GM23338 (cell line): ENCODE measurements around the gene FXYD6. TPM values are rescaled to one million over a fixed set of nuclear protein-coding genes. Genes with fewer than 3 reads are reported as not detected.

Source experiments
- ATAC-seq: fragments of 200-7000 bp; cut with Tn5 transposase; 3 replicates; pipeline ENCODE4 v1.9.1; 2020
- DNase-seq: peaks from one replicate; pipeline ENCODE4 v3.0.0-alpha.2; 2015; ENCODE audit warnings: low spot score
- H2AFZ ChIP-seq: fragments of 200-600 bp; sonication (generic); 2 replicates; pipeline ENCODE4 v1.8.0; 2016; ENCODE audit warnings: antibody characterized with exemption, mild to moderate bottlenecking, moderate library complexity
- H3F3A ChIP-seq: fragments of 200-600 bp; sonication (generic); replicated peaks from 2 replicates; pipeline ENCODE4 v1.8.0; 2017; ENCODE audit warnings: antibody characterized with exemption, mixed run types, low read depth
- H3K27ac ChIP-seq: fragments of 200-600 bp; sonication (generic); 2 replicates; pipeline ENCODE4 v1.6.1; 2016; ENCODE audit warnings: low read depth
- H3K27me3 ChIP-seq: fragments of 200-600 bp; sonication (generic); 2 replicates; pipeline ENCODE4 v1.8.0; 2016; ENCODE audit warnings: mild to moderate bottlenecking, mixed run types, moderate library complexity; ENCODE audit not compliant: insufficient read depth
- H3K36me3 ChIP-seq: fragments of 200-600 bp; sonication (generic); 2 replicates; pipeline ENCODE4 v1.8.0; 2016; ENCODE audit warnings: mild to moderate bottlenecking; ENCODE audit not compliant: insufficient read depth
- H3K4me1 ChIP-seq: fragments of 200-600 bp; sonication (generic); 2 replicates; pipeline ENCODE4 v1.8.0; 2016; ENCODE audit warnings: mild to moderate bottlenecking, moderate library complexity; ENCODE audit not compliant: insufficient read depth
- H3K4me2 ChIP-seq: fragments of 200-600 bp; sonication (generic); 2 replicates; pipeline ENCODE4 v1.7.1; 2017; ENCODE audit warnings: mixed run types
- H3K4me3 ChIP-seq: fragments of 200-600 bp; sonication (generic); 2 replicates; pipeline ENCODE4 v1.6.1; 2016; ENCODE audit warnings: mixed run types
- H3K79me2 ChIP-seq: fragments of 200-600 bp; sonication (generic); replicated peaks from 2 replicates; pipeline ENCODE4 v1.8.0; 2017; ENCODE audit warnings: mild to moderate bottlenecking; ENCODE audit not compliant: insufficient read depth
- H3K9me2 ChIP-seq: fragments of 200-600 bp; sonication (generic); 2 replicates; pipeline ENCODE4 v1.8.0; 2017; ENCODE audit not compliant: insufficient read depth
- H4K20me1 ChIP-seq: fragments of 200-600 bp; sonication (generic); replicated peaks from 2 replicates; pipeline ENCODE4 v1.8.0; 2017; ENCODE audit warnings: mild to moderate bottlenecking; ENCODE audit not compliant: insufficient read depth
- H3K27ac Mint-ChIP-seq: 2 replicates; pipeline ENCODE4 v1.8.0; 2020; ENCODE audit warnings: inconsistent platforms, mild to moderate bottlenecking, moderate library complexity, mixed read lengths
- H3K27me3 Mint-ChIP-seq: 3 replicates; pipeline ENCODE4 v1.8.0; 2022; ENCODE audit warnings: low read depth, mild to moderate bottlenecking, moderate library complexity, mixed read lengths, inconsistent platforms; ENCODE audit not compliant: insufficient read depth, poor library complexity
- H3K36me3 Mint-ChIP-seq: 3 replicates; pipeline ENCODE4 v1.8.0; 2021; ENCODE audit warnings: low read depth, mild to moderate bottlenecking, inconsistent platforms, moderate library complexity, mixed read lengths
- H3K4me1 Mint-ChIP-seq: 3 replicates; pipeline ENCODE4 v1.8.0; 2020; ENCODE audit warnings: mild to moderate bottlenecking, inconsistent platforms, mixed read lengths
- H3K4me3 Mint-ChIP-seq: 3 replicates; pipeline ENCODE4 v1.8.0; 2021; ENCODE audit warnings: moderate library complexity, mild to moderate bottlenecking, inconsistent platforms, mixed read lengths
- H3K9me3 Mint-ChIP-seq: 3 replicates; pipeline ENCODE4 v1.8.0; 2020; ENCODE audit warnings: moderate library complexity, mild to moderate bottlenecking, inconsistent platforms, mixed read lengths
- CREB1 ChIP-seq: fragments of 250-450 bp; sonication (Bioruptor Pico); IDR thresholded peaks from 2 replicates; pipeline ENCODE4 v1.5.0; 2020; ENCODE audit warnings: low read depth, mild to moderate bottlenecking, moderate library complexity
- EZH2 ChIP-seq: fragments of 200-600 bp; sonication (generic); IDR thresholded peaks from one replicate; pipeline ENCODE4 v1.8.0; 2017; ENCODE audit warnings: antibody characterized with exemption, mild to moderate bottlenecking, low read depth; ENCODE audit not compliant: unreplicated experiment
- EZH2phosphoT487 ChIP-seq: fragments of 200-600 bp; sonication (generic); IDR thresholded peaks from one replicate; pipeline ENCODE4 v1.8.1; 2018; ENCODE audit warnings: antibody characterized with exemption; ENCODE audit not compliant: unreplicated experiment
- JUNB ChIP-seq: IDR thresholded peaks from one replicate; pipeline ENCODE4 v1.6.1; 2016; ENCODE audit warnings: antibody characterized with exemption; ENCODE audit not compliant: unreplicated experiment
- NANOG ChIP-seq: IDR thresholded peaks from 2 replicates; pipeline ENCODE4 v1.6.1; 2016; ENCODE audit warnings: antibody characterized with exemption, borderline replicate concordance
- POLR2AphosphoS5 ChIP-seq: IDR thresholded peaks from 2 replicates; pipeline ENCODE4 v1.6.1; 2016; ENCODE audit warnings: antibody characterized with exemption, low read depth
- ZNF114 ChIP-seq: fragments of 250-450 bp; sonication (Bioruptor Pico); IDR thresholded peaks from 2 replicates; pipeline ENCODE4 v1.5.0; 2020; ENCODE audit warnings: mild to moderate bottlenecking, moderate library complexity
- ZNF331 ChIP-seq: fragments of 250-450 bp; sonication (Bioruptor Pico); IDR thresholded peaks from 2 replicates; pipeline ENCODE4 v1.5.0; 2020; ENCODE audit warnings: low read depth, mild to moderate bottlenecking, moderate library complexity
- polyA plus RNA-seq: library from polyadenylated mRNA; unstranded; fragments of >200 nt; fragmentation: Nextera tagmentation; extraction: Ambion mirVana; gene quantifications from 2 replicates; pipeline ENCODE4 v1.2.1, GENCODE V29; 2016
- total RNA-seq: library from RNA; depleted of rRNA; stranded (reverse); fragments of >200 nt; shearing (Covaris generic); gene quantifications from 2 replicates; pipeline ENCODE4 v1.2.3, GENCODE V29; 2014
- TF ChIP-seq, protein P1 (sequence below): fragments of 250-450 bp; sonication (Bioruptor Pico); IDR thresholded peaks from 2 replicates; pipeline ENCODE4 v1.5.0; 2020; ENCODE audit warnings: mild to moderate bottlenecking, moderate library complexity
- TF ChIP-seq, protein P2 (sequence below): IDR thresholded peaks from 2 replicates; pipeline ENCODE4 v1.6.1; 2016; ENCODE audit warnings: antibody characterized with exemption

The FXYD6 gene
- total and polyA plus RNA-seq, 2 experiments from 2014 or later: 26.2 to 30.7 TPM

DNA sequence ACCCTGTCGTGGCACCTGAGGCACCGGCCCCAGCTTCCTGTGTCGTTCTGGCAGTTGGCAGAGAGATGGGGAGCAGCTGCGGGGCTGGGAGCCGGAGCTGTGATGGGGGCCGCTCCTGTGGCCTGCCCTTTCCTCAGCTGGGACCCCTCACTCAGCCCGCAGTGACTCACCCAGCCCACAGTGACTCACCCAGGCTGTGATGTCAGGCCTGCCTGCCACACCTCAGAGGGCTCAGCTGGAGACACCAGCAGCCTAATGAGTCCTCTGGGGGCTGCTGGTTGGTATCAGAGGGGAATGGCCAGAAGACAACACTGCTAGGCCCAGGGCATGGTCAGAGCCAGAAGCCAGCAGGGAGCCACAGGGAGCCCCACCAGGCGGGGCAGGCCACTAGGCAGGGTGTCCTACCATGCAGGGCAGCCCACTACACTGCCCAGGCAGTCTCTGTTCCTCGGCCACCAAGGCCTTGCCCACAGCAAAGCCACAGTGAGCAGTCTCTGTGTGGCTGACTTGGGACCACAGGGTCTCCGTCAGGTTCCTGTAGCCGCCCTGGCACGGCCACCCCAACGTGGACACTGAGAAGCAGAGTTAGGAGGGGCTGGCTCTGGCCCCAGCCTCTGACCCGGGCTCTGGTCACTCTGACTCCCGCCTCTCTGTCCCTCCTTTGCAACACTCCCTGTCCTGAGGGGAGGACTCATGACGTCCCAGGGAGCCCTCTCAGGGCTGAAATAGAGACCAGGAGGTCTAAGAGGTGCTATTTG, 47.7 kb downstream of the FXYD6 start (continued):
- TF ChIP-seq, protein P1, sequence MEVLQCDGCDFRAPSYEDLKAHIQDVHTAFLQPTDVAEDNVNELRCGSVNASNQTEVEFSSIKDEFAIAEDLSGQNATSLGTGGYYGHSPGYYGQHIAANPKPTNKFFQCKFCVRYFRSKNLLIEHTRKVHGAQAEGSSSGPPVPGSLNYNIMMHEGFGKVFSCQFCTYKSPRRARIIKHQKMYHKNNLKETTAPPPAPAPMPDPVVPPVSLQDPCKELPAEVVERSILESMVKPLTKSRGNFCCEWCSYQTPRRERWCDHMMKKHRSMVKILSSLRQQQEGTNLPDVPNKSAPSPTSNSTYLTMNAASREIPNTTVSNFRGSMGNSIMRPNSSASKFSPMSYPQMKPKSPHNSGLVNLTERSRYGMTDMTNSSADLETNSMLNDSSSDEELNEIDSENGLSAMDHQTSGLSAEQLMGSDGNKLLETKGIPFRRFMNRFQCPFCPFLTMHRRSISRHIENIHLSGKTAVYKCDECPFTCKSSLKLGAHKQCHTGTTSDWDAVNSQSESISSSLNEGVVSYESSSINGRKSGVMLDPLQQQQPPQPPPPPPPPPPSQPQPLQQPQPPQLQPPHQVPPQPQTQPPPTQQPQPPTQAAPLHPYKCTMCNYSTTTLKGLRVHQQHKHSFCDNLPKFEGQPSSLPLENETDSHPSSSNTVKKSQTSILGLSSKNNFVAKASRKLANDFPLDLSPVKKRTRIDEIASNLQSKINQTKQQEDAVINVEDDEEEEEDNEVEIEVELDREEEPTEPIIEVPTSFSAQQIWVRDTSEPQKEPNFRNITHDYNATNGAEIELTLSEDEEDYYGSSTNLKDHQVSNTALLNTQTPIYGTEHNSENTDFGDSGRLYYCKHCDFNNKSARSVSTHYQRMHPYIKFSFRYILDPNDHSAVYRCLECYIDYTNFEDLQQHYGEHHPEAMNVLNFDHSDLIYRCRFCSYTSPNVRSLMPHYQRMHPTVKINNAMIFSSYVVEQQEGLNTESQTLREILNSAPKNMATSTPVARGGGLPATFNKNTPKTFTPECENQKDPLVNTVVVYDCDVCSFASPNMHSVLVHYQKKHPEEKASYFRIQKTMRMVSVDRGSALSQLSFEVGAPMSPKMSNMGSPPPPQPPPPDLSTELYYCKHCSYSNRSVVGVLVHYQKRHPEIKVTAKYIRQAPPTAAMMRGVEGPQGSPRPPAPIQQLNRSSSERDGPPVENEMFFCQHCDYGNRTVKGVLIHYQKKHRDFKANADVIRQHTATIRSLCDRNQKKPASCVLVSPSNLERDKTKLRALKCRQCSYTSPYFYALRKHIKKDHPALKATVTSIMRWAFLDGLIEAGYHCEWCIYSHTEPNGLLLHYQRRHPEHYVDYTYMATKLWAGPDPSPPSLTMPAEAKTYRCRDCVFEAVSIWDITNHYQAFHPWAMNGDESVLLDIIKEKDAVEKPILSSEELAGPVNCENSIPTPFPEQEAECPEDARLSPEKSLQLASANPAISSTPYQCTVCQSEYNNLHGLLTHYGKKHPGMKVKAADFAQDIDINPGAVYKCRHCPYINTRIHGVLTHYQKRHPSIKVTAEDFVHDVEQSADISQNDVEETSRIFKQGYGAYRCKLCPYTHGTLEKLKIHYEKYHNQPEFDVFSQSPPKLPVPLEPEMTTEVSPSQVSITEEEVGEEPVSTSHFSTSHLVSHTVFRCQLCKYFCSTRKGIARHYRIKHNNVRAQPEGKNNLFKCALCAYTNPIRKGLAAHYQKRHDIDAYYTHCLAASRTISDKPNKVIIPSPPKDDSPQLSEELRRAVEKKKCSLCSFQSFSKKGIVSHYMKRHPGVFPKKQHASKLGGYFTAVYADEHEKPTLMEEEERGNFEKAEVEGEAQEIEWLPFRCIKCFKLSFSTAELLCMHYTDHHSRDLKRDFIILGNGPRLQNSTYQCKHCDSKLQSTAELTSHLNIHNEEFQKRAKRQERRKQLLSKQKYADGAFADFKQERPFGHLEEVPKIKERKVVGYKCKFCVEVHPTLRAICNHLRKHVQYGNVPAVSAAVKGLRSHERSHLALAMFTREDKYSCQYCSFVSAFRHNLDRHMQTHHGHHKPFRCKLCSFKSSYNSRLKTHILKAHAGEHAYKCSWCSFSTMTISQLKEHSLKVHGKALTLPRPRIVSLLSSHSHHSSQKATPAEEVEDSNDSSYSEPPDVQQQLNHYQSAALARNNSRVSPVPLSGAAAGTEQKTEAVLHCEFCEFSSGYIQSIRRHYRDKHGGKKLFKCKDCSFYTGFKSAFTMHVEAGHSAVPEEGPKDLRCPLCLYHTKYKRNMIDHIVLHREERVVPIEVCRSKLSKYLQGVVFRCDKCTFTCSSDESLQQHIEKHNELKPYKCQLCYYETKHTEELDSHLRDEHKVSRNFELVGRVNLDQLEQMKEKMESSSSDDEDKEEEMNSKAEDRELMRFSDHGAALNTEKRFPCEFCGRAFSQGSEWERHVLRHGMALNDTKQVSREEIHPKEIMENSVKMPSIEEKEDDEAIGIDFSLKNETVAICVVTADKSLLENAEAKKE (CRISPR knock-in tag): no peak

DNA sequence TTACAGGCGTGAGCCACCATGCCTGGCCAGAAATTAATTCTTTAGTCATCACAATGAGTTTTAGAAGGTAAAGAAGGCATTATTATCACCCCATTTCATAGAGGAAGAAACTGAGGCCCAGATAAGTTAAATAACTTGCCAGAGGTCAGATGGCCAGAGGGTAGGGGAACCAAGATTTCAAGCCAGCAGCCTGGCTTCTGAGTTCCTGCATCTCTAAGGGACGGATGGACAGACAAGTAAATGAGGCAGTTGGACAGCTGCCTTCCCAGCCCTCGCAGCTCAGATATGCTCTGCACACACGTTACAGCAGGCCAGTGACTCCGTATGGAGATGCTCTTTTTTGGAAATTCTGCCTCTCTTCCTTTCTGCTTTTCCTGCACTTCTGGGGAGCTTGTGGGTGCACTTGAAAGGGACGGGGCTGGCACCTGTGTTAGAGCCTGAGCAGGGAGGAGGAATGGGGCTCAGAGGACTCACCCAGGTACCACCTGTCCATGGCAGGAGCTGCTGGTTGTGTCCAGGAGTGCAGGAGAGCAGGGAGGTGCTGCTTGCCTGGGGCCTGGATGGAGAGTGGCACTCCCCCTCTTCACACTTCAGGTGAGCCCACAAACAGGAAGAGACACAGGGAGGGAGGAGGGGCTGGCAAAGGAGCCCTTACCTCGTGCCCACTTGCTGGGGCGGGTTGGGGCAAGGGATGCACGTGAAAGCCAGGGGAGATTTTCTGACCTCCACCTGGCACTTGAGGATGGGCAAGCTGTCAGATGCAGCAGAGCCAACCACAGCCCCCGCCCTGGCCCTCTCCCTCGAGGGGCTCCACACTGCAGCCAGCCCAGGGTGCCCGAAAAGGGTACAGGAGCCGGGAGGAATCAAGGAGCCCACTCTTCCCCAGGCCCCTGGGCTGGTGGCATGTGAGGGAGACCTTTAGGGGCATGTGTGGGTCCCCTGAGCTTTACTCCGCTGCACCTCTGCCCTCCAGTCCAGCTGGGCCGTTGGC, 48.6 kb downstream of the FXYD6 start:
- Histone ChIP-seq H3K4me3 (no peak overlapping the region), H3K4me1 (peaks cover 8% of the 10 kb centered on the region; the same call in 1 of the 2 replicates), H3K79me2 (no peaks in the 10 kb centered on the region), H3F3A (no peaks in the 10 kb centered on the region), H3K36me3 (no peaks in the 10 kb centered on the region), H4K20me1 (no peaks in the 10 kb centered on the region), H2AFZ (no peak overlapping the region), H3K4me2 (no peak overlapping the region), H3K9me2 (no peaks in the 10 kb centered on the region), H3K27ac (no peak overlapping the region), H3K27me3 (no peaks in the 10 kb centered on the region)
- Mint-ChIP-seq H3K27me3 (peaks cover 27% of the 10 kb centered on the region), H3K27ac (no peak overlapping the region), H3K4me3 (no peak overlapping the region), H3K9me3 (no peaks in the 10 kb centered on the region), H3K36me3 (no peaks in the 10 kb centered on the region), H3K4me1 (peaks cover 34% of the 10 kb centered on the region)
- no peak for ATAC-seq
- no peak for DNase-seq
- no peak for TF ChIP-seq ZNF331 (CRISPR knock-in tag)
- TF ChIP-seq JUNB: no peak
- TF ChIP-seq EZH2phosphoT487: no peak
- no peak for TF ChIP-seq NANOG
- TF ChIP-seq, protein P2, sequence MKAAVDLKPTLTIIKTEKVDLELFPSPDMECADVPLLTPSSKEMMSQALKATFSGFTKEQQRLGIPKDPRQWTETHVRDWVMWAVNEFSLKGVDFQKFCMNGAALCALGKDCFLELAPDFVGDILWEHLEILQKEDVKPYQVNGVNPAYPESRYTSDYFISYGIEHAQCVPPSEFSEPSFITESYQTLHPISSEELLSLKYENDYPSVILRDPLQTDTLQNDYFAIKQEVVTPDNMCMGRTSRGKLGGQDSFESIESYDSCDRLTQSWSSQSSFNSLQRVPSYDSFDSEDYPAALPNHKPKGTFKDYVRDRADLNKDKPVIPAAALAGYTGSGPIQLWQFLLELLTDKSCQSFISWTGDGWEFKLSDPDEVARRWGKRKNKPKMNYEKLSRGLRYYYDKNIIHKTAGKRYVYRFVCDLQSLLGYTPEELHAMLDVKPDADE: no peak
- no peak for TF ChIP-seq CREB1 (CRISPR knock-in tag)
- no peak for TF ChIP-seq POLR2AphosphoS5
- no peak for TF ChIP-seq ZNF114 (CRISPR knock-in tag)
- TF ChIP-seq EZH2: no peak
